Motor neuron (in vitro differentiated cells): ENCODE measurements around the gene ADCY5. TPM values are rescaled to one million over a fixed set of nuclear protein-coding genes. Genes with fewer than 3 reads are reported as not detected.

Experiments used
- ATAC-seq, 8 experiments: fragments of 200-7000 bp; cut with Tn5 transposase; replicated peaks in 6 of 8; 2 replicates each; pipeline ENCODE4 v1.8.0; 2021; ENCODE audit warnings: mild to moderate bottlenecking in 8 of 8, moderate library complexity in 8 of 8
- H3K27ac ChIP-seq, 2 donors: fragments of 250-450 bp; sonication (Bioruptor Pico); 2 replicates each; pipeline ENCODE4 v1.9.0; 2021; ENCODE audit warnings: antibody characterized with exemption in 2 of 2, mild to moderate bottlenecking in 2 of 2, moderate library complexity in 1 of 2
- H3K4me1 ChIP-seq, 2 donors: fragments of 250-450 bp; sonication (Bioruptor Pico); replicated peaks in 1 of 2; 2 replicates each; pipeline ENCODE4 v1.6.1; 2021; ENCODE audit warnings: antibody characterized with exemption in 2 of 2, mild to moderate bottlenecking in 2 of 2, moderate library complexity in 1 of 2
- H3K4me3 ChIP-seq, 5 donors: fragments of 250-450 bp; sonication (Bioruptor Pico); 2 replicates each; pipeline ENCODE4 v1.9.0; 2021; ENCODE audit warnings: antibody characterized with exemption in 5 of 5, mild to moderate bottlenecking in 5 of 5, moderate library complexity in 4 of 5
- WGBS, 10 experiments: fragments of 450-650 bp; shearing (Covaris generic); methylation state at CpG; one replicate each; pipeline ENCODE4 v1.0.0; 2022; 5-methylcytosine and 5-hydroxymethylcytosine counted together
- in situ Hi-C, 9 experiments: fragments of 400-800 bp; cut with MboI; loops; one replicate each; pipeline ENCODE4 v1.15.0; 2021; ENCODE audit warnings: low sequenced_read_pairs in 9 of 9, low pct_unique_long_range_greater_than_20kb in 2 of 9; ENCODE audit not compliant: unreplicated experiment in 9 of 9
- total RNA-seq, 8 experiments: library from RNA; unstranded; fragments of 300-600 nt; gene quantifications; 2 replicates each; pipeline versions ENCODE4 v1.2.3 to v1.2.4, GENCODE V29; 2022

ADCY5 gene
- total RNA-seq, 8 experiments from 2014 or later = 0.49 to 14.4 (median 8.2) TPM

GRCh38 chr3:123385981-123386380 lies 62.9 kb downstream of the ADCY5 start:
- 60 to 100% (median 88%) methylated on average over 1 to 7 of the region's 8 CpGs; no CpG with 5 or more reads in 2 of the 10 experiments for WGBS, 10 experiments
- H3K27ac ChIP-seq = no peak overlapping the region
- H3K4me1 ChIP-seq = peaks cover 15 to 21% of the 10 kb centered on the region in 2 donors
- no peak overlapping the region for H3K4me3 ChIP-seq
- in situ Hi-C loops = no loop called here
- ATAC-seq = peak in 3 of 8 experiments; percentile 18 to 63 (median 34)

- H3K27ac ChIP-seq = no peak overlapping the region
- no peak for ATAC-seq
- in situ Hi-C loops = no loop called here
- WGBS, 10 experiments = 40 to 93% (median 62%) methylated on average over 1 to 4 of the region's 4 CpGs; no CpG with 5 or more reads in 2 of the 10 experiments
- no peak overlapping the region for H3K4me3 ChIP-seq
- H3K4me1 ChIP-seq = peaks cover 13 to 21% of the 10 kb centered on the region in 2 donors
Observed at GRCh38 chr3:123385499-123385898, 63.4 kb downstream of the ADCY5 start.

- no peak overlapping the region for H3K27ac ChIP-seq
- H3K4me1 ChIP-seq = peaks cover 13 to 21% of the 10 kb centered on the region in 2 donors
- H3K4me3 ChIP-seq = no peak overlapping the region
- ATAC-seq = peak in 1 of 8 experiments; percentile 9
- in situ Hi-C loops = no loop called here
- WGBS, 10 experiments = 42 to 72% (median 56%) methylated on average over 3 to 5 of the region's 9 CpGs; no CpG with 5 or more reads in 7 of the 10 experiments
Observed at GRCh38 chr3:123385001-123385401, 63.9 kb downstream of the ADCY5 start.

DNA sequence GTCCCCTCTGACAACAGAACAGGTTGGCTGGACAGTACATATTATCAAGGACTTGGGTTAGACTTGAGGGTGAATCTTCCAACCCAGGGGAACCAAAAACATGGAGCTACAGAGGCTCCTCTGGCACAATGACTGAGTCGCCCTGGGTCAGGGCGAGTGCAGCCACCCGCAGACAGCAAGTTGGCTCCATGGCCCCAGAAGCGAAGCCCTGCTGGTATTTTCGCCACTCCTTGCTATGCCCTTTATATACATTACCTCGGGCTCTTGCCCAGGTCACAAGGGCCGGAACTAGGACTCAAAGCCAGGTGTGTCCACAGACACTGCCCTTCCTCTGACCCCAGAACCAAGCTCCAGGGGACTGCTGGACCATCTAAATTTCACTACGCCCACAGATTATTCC lies 64.6 kb downstream of the ADCY5 start:
- WGBS, 10 experiments = 75 to 100% (median 93%) methylated on average over 1 to 7 of the region's 8 CpGs; no CpG with 5 or more reads in 5 of the 10 experiments
- no peak overlapping the region for H3K27ac ChIP-seq
- H3K4me1 ChIP-seq = peaks cover 13 to 21% of the 10 kb centered on the region in 2 donors

DNA sequence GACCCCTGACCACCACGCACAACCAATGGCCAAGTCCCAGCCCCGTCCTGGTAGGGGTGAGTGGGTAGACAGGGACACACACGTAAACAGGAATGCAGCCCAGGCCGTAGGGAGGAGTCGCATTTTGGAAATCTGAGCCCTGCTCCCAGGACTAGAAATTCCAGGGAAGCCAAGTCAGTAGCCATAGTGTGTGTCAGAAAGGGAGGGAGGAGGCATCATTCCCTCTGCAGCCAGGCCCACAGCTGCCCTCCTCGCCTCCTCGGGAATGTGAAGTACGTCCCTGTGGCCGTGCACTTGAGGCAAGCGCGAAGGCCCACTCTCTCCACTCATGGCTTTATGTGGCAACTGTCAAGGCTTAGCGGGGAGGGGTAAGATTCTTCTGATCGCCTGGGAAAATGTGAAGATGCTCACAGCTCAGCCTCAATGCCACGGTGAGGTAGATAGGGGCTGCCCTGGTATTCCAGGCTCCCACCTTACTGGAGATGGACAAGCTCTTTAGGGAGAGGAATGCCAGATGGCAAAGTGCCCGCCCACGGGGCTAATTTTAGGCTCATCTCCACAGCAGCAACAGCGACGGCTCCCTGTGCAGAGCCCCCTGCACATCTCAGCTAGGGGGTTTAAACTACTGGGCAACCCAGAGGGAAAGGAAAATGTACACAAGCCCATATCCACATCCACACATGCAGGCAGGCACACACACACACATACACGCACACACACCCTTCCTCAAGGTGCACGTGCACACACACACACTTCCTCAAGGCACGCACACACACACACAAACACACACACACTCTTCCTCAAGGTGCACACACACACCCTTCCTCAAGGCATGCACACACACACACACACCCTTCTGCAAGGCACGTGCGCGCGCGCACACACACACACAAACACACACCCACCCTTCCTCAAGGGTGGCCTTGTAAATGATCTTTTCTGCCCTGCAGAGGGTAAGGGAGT lies 65.5 kb downstream of the ADCY5 start:
- 66 to 100% (median 83%) methylated on average over 2 to 4 of the region's 26 CpGs; no CpG with 5 or more reads in 4 of the 10 experiments for WGBS, 10 experiments
- in situ Hi-C loops = no loop called here
- Histone ChIP-seq H3K4me3 (no peak overlapping the region), H3K27ac (no peak overlapping the region), H3K4me1 (peaks cover 11 to 18% of the 10 kb centered on the region in 2 donors)
- peak in 3 of 8 experiments; percentile 26 to 38 (median 32) for ATAC-seq

More for the DNA sequence above, 64.6 kb downstream of the ADCY5 start:
- in situ Hi-C loops = no loop called here
- no peak overlapping the region for H3K4me3 ChIP-seq
- ATAC-seq = no peak

GRCh38 chr3:123380261-123380660 lies 68.6 kb downstream of the ADCY5 start:
- Histone ChIP-seq H3K4me3 (no peak overlapping the region), H3K4me1 (peaks cover 0 to under 1% of the 10 kb centered on the region in 2 donors), H3K27ac (no peak overlapping the region)
- in situ Hi-C loops = no loop called here
- WGBS, 10 experiments = 40 to 75% (median 60%) methylated on average over 1 to 3 of the region's 3 CpGs; no CpG with 5 or more reads in 5 of the 10 experiments
- no peak for ATAC-seq

DNA sequence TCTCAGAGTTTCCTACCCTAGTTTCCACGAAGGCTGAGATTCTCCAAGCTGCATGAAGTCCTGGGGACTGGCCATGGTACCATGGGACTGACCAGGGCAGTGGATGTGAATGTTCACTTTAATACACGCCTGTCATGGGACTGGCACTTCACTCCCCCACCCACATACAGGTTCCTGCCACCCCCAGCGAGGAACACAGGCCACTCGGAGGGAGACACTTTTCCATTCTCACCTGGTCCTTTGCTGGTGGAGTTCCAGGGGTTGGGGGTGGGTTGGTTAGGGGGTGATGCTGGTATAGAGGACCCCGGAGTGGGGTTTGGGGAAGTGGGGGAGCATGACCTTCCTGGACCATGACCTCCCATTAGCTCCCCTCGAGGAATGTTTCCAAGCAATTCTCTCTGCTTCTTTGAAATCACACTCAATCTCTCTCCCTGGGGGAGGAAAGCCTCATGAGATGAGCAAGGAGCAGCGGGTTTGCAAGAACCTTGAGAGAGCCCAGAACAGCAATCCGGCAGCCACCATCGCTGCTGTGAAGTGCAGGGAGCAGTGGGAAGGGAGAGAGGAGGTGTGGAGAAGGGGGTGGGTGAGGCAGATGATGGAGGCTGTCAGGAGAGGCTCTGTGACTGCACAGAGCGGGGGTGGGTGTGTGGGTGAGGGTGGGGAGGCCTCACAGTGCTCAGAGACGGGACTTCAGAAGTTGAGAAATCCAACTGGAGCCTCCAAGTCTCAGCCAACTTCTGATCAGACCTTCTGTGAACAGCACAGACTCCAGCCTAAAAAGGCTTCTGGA lies 69.7 kb downstream of the ADCY5 start:
- no peak for ATAC-seq
- Histone ChIP-seq H3K27ac (no peak overlapping the region), H3K4me3 (no peak overlapping the region), H3K4me1 (peaks cover 0 to 4% of the 10 kb centered on the region in 2 donors)
- WGBS, 10 experiments = 67 to 100% (median 80%) methylated on average over 1 to 2 of the region's 11 CpGs; no CpG with 5 or more reads in 7 of the 10 experiments
- in situ Hi-C loops = no loop called here

- no peak overlapping the region for H3K27ac ChIP-seq
- no peak for ATAC-seq
- in situ Hi-C loops = no loop called here
- peaks cover 0 to 4% of the 10 kb centered on the region in 2 donors for H3K4me1 ChIP-seq
- H3K4me3 ChIP-seq = no peak overlapping the region
- WGBS, 10 experiments = 0 to 89% (median 67%) methylated on average over 1 to 4 of the region's 8 CpGs; no CpG with 5 or more reads in 5 of the 10 experiments
Observed at GRCh38 chr3:123378409-123378915, 70.4 kb downstream of the ADCY5 start.

GRCh38 chr3:123377243-123377740 lies 71.6 kb downstream of the ADCY5 start:
- H3K27ac ChIP-seq = no peak overlapping the region
- H3K4me1 ChIP-seq = peaks cover 0 to 4% of the 10 kb centered on the region in 2 donors
- ATAC-seq = no peak
- in situ Hi-C loops = no loop called here
- 20 to 80% (median 60%) methylated on average over 1 to 2 of the region's 2 CpGs; no CpG with 5 or more reads in 5 of the 10 experiments for WGBS, 10 experiments
- H3K4me3 ChIP-seq = no peak overlapping the region

GRCh38 chr3:123376451-123377242 lies 72.2 kb downstream of the ADCY5 start:
- Histone ChIP-seq H3K4me3 (no peak overlapping the region), H3K4me1 (peaks cover 0 to 4% of the 10 kb centered on the region in 2 donors), H3K27ac (no peak overlapping the region)
- 20 to 100% (median 83%) methylated on average over 1 to 8 of the region's 11 CpGs; no CpG with 5 or more reads in 2 of the 10 experiments for WGBS, 10 experiments
- in situ Hi-C loops = no loop called here
- ATAC-seq = no peak

GRCh38 chr3:123375014-123375940 lies 73.6 kb downstream of the ADCY5 start:
- 35 to 100% (median 65%) methylated on average over 1 to 9 of the region's 13 CpGs; no CpG with 5 or more reads in 2 of the 10 experiments for WGBS, 10 experiments
- Histone ChIP-seq H3K4me3 (no peak overlapping the region), H3K4me1 (peaks cover 0 to 4% of the 10 kb centered on the region in 2 donors), H3K27ac (no peak overlapping the region)
- in situ Hi-C loops = no loop called here
- ATAC-seq = no peak
